ENCODE results near the gene RASGEF1B.

RASGEF1B gene

GRCh38 chr4:81397635-81398034, 74.1 kb downstream of the RASGEF1B start:
- DNase-seq (ENCODE audit: low read depth), result no peak

GRCh38 chr4:81395239-81395638, 76.5 kb downstream of the RASGEF1B start:
- DNase-seq (ENCODE audit: low read depth), result no peak

GRCh38 chr4:81392164-81392563, 79.5 kb downstream of the RASGEF1B start:
- no peak for DNase-seq (ENCODE audit: low read depth)

- DNase-seq (ENCODE audit: low read depth), result no peak
Measured at GRCh38 chr4:81389720-81390119, 82.0 kb downstream of the RASGEF1B start.

- no peak for DNase-seq (ENCODE audit: low read depth)
Measured at GRCh38 chr4:81380437-81380836, 91.3 kb downstream of the RASGEF1B start.

- DNase-seq (ENCODE audit: low read depth), result no peak
Measured at GRCh38 chr4:81378386-81378785, 93.3 kb downstream of the RASGEF1B start.

- no peak for DNase-seq (ENCODE audit: low read depth)
Measured at GRCh38 chr4:81377191-81377590, 94.5 kb downstream of the RASGEF1B start.

GRCh38 chr4:81376720-81377119, 95.0 kb downstream of the RASGEF1B start:
- DNase-seq (ENCODE audit: low read depth), result no peak
